Hippocampal formation (tissue), 2 donors: ENCODE data around the gene DIP2A.
"Not testable (repeated sequence)": the region's sequence is repeated elsewhere in the genome, so short reads cannot be mapped to it uniquely, and the experiment has no call there.

Source experiments
- DNase-seq, 2 donors: peaks; one replicate each; lab custom pipeline; 2025; lab: John Stamatoyannopoulos, UW

DIP2A gene

GRCh38 chr21:46426313-46427046 is 32.2 kb upstream of the DIP2A start:
- DNase-seq, result no peak

- no peak for DNase-seq
Measured at GRCh38 chr21:46427516-46427915, 31.2 kb upstream of the DIP2A start.

- no peak for DNase-seq
Measured at GRCh38 chr21:46428286-46428685, 30.4 kb upstream of the DIP2A start.

DNA sequence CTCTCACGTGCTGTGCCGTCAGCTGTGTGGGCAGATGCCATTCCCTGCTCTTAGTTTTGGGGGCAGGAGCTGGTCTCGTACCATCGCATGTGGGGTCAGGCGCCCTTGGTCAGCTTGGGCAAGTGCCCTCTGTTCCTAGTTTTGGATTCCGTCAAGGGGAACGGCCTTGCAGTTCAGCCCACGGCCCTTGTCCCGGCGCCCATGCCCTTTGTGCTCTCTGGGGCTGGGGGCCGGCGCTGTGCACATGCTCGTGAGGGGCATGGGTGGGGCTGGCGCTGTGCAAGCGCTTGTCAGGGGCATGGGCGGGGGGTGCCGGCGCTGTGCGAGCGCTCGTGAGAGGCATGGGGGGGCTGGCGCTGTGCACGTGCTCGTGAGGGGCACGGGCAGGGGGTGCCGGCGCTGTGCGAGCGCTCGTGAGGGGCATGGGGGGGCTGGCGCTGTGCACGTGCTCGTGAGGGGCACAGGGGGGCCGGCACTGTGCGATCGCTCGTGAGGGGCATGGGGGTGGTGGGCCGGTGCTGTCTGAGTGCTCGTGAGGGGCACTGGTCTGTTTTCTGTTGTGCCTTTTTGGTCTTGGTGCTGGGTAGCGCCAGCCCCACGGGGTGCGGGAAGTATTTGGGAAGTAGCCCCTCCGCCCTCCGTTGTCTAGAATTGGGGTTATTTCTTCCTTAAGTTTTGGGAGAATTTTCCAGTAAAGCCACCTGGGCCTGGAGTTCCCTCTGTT is 29.5 kb upstream of the DIP2A start:
- DNase-seq, result no peak

DNA sequence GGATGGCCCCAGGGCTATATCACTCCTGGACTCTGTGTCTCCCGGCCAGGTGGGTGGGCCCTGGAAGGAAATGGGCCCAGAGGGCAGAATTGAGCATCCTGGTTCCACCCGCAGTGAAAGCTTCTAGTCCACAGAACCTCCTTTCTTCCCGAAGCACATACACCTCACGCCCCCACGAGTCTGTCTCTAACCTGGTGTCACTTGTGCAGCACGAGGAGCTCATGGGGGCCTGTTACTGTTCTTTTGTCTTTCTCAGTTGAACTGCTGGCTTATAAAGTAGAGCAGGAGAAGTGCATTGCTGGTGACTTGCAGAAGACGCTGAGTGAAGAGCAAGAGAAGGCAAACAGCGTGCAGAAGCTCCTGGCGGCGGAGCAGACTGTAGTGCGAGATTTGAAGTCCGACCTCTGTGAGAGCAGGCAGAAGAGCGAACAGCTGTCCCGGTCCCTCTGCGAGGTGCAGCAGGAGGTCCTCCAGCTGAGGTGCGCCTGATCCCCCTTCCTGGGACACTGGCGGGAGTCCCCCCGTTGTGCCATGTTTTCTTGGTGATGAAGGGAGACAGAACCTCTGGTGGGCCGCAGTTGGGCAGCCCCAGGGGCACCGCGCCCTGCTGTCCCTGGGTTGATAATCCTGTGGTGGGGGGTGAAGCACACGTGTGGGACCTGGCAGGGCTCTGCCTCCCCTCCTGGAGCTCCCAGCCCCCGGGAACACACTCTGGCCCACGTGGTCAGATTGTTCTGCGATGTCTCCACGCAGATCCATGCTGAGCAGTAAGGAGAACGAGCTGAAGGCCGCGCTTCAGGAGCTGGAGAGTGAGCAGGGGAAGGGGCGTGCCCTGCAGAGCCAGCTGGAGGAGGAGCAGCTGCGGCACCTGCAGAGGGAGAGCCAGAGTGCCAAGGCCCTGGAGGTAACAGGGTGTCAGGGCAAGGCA is 28.7 kb upstream of the DIP2A start:
- no peak for DNase-seq

DNA sequence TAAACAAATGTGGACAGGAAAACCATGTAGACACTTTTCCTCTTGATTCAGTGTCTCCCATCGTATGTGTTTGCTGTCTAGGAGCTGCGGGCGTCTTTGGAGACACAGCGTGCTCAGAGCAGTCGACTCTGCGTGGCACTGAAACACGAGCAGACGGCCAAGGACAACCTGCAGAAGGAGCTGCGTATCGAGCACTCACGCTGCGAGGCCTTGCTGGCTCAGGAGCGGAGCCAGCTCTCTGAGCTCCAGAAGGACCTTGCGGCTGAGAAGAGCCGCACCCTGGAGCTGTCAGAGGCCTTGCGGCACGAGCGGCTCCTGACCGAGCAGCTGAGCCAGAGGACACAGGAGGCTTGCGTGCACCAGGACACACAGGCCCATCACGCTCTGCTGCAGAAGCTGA is 27.2 kb upstream of the DIP2A start:
- DNase-seq, result no peak

DNA sequence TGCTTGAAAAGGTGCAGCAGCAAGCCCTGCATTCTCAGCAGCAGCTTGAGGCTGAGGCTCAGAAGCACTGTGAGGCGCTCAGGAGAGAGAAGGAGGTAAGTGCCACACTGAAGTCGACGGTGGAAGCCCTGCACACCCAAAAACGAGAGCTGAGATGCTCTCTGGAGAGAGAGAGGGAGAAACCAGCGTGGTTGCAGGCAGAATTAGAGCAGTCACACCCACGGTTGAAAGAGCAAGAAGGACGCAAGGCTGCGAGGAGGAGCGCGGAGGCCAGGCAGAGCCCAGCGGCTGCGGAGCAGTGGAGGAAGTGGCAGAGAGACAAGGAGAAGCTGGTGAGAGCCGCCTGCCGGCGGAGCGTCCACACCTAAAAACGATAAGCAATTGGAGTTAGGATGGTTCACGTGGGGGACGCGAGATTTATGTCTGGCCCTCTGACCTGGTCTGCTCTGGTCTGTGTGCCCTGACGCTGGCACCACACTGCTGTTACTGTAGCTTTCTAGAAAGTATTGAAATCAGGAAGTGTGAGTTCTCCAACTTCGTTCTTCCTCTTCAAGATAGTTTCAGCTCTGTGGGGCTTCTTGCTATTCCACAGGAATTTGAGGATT is 26.7 kb upstream of the DIP2A start:
- DNase-seq, result peak; percentile 13 to 23

GRCh38 chr21:46433116-46433515 is 25.6 kb upstream of the DIP2A start:
- not testable (repeated sequence) for DNase-seq

DNA sequence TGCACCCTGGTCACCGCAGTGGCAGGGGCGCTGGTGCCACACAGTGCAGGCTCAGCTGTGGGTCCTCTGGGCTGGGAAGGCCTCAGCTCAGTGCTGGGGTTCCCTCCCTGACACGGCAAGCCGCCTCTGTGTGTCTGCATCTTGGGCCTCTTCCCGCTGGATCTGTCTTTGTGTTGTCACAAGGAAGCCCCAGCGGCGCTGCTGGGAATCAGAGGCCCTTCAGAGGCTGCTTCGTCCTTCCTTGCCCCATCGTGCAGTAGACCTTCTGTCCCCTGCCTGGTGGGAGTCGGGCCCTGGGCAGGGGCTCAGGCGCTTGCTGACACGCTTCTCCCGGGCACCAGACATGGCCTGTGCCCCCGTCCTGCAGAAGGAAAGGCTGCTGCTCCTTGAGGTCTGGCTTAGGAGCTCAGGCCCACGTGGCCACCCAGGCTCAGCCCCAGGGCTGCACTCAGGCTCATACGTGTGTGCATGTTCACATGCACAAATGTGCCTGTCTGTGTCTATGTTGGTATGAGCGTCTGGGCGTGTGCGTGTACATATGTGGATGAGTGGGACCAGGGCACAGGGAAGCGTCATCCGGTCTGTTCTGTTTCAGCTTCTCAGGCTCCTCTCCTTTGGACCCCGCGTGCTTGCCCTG is 24.3 kb upstream of the DIP2A start:
- peak in 1 of 2 donors; percentile 38 for DNase-seq

- DNase-seq, result no peak
Measured at GRCh38 chr21:46435786-46436227, 22.9 kb upstream of the DIP2A start.

GRCh38 chr21:46436621-46437020 is 22.1 kb upstream of the DIP2A start:
- DNase-seq, result no peak

- DNase-seq, result peak in 1 of 2 donors; percentile 7
Measured at GRCh38 chr21:46437096-46437498, 21.6 kb upstream of the DIP2A start.

- DNase-seq, result no peak
Measured at GRCh38 chr21:46437511-46437910, 21.2 kb upstream of the DIP2A start.

GRCh38 chr21:46438241-46438640 is 20.4 kb upstream of the DIP2A start:
- no peak for DNase-seq

DNA sequence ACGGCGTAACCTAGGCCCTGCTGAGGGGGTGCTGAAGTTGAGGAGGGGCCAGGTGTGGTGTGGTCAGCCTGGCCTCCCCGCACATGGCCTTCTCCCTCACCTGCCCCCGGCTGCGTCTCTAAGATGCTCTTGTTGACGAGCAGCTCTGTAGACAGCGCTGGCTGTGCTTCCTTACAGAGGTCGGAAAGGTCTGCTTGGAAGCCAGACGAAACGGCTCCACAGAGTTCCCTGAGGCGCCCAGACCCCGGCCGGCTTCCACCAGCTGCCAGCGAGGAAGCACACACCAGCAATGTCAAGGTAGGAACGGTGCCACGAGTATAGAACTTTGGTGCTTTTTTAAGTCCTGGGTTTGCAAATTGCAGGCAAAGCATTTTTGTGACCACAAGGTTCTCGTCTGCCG is 18.8 kb upstream of the DIP2A start:
- no peak for DNase-seq

DNA sequence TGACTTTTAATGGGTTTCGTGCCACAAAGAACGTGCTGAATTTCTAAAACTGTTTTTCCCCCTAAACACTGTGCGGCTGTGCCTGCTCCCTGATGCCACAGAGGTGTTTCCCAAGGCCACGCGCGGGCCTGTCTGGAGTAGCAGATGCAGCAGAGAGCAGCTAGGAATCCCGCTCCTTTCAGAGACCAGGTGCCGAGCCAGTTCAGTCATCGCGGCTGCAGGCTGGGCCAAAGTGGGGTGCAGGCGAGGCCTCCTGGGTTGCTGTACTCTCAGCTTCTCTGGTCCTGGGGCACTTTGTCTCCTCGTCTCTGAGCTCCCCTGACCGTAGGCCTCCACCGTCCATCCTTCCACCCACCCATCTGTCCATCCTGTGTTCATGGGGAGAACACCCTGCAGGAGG is 17.4 kb upstream of the DIP2A start:
- no peak for DNase-seq

- no peak for DNase-seq
Measured at GRCh38 chr21:46441961-46442498, 16.7 kb upstream of the DIP2A start.

- peak; percentile 7 to 35 for DNase-seq
Measured at GRCh38 chr21:46442938-46443337, 15.8 kb upstream of the DIP2A start.

DNA sequence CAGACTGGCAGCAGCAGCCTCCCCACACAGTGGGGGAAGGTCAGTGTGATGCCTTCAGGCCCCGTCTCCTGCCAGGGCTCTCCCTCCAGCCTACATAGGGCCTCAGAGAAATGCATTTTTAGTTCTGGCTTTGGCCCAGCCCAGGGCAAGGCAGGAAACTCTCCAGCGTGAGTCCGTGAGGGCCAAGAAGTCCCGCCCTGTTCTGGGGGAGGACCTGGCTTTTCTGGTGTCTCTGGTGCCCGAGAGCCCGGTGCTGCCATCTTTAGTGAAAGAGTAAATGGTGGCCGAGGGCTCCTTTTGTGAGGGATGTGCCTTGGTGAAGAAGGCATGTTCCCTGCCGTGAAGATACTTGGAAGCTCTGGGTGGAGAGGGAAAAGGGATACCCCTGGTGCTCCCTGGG is 14.8 kb upstream of the DIP2A start:
- no peak for DNase-seq

DNA sequence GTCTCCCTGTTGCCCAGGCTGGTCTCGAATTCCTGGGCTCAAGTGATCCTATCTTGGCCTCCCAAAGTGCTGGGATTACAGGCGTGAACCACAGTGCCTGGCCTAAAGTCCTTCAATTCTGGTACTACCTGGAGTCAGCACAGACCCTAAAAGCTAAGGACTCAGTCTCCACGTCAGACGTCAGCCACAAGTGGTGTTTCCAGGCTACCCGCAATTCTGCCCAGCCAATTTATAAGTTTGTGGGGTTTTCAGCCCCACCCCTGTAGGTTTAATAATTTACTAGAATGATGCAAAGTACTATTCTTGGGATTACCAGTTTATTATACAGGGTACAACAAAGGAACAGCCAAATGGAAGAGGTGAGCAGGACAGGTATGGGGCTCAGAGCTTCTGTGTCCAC is 10.6 kb upstream of the DIP2A start:
- no peak for DNase-seq

- not testable (repeated sequence) for DNase-seq
Measured at GRCh38 chr21:46448855-46449254, 9.8 kb upstream of the DIP2A start.
